Measurements from ENCODE around the gene RNF152.

The RNF152 gene

GRCh38 chr18:61929881-61930640 lies 37.3 kb upstream of the RNF152 start:
- TF ChIP-seq ARNTL (CRISPR knock-in tag; IDR thresholded peaks at IDR 0.05; ENCODE audit: borderline replicate concordance, low read depth) (no peak), ISL1 (CRISPR knock-in tag; IDR thresholded peaks at IDR 0.05) (no peak), POU6F1 (CRISPR knock-in tag; IDR thresholded peaks at IDR 0.05; ENCODE audit: borderline replicate concordance, low read depth) (no peak), TCF4 (CRISPR knock-in tag; IDR thresholded peaks at IDR 0.05; ENCODE audit: borderline replicate concordance) (no peak), TSHZ2 (CRISPR knock-in tag; IDR thresholded peaks at IDR 0.05) (no peak)
- TF ChIP-seq, protein P1, sequence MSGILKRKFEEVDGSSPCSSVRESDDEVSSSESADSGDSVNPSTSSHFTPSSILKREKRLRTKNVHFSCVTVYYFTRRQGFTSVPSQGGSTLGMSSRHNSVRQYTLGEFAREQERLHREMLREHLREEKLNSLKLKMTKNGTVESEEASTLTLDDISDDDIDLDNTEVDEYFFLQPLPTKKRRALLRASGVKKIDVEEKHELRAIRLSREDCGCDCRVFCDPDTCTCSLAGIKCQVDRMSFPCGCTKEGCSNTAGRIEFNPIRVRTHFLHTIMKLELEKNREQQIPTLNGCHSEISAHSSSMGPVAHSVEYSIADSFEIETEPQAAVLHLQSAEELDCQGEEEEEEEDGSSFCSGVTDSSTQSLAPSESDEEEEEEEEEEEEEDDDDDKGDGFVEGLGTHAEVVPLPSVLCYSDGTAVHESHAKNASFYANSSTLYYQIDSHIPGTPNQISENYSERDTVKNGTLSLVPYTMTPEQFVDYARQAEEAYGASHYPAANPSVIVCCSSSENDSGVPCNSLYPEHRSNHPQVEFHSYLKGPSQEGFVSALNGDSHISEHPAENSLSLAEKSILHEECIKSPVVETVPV (CRISPR knock-in tag; IDR thresholded peaks at IDR 0.05): no peak
- no peak for ATAC-seq

GRCh38 chr18:61926532-61926931 lies 33.7 kb upstream of the RNF152 start:
- no peak for ATAC-seq
- TF ChIP-seq CSDC2 (CRISPR knock-in tag; IDR thresholded peaks at IDR 0.05): no peak
- no peak for TF ChIP-seq ARNTL (CRISPR knock-in tag; IDR thresholded peaks at IDR 0.05; ENCODE audit: borderline replicate concordance, low read depth)
- no peak for TF ChIP-seq ESRRG (CRISPR knock-in tag; IDR thresholded peaks at IDR 0.05)
- TF ChIP-seq, protein P1 (CRISPR knock-in tag; IDR thresholded peaks at IDR 0.05): no peak
- no peak for TF ChIP-seq GLIS3 (CRISPR knock-in tag; IDR thresholded peaks at IDR 0.05)
- TF ChIP-seq ZNF70 (CRISPR knock-in tag; IDR thresholded peaks at IDR 0.05): no peak
- TF ChIP-seq OSR1 (CRISPR knock-in tag; IDR thresholded peaks at IDR 0.05): no peak
- TF ChIP-seq ISL1 (CRISPR knock-in tag; IDR thresholded peaks at IDR 0.05): no peak
- no peak for TF ChIP-seq ZFP30 (CRISPR knock-in tag; IDR thresholded peaks at IDR 0.05)
- no peak for TF ChIP-seq ZFP3 (CRISPR knock-in tag; IDR thresholded peaks at IDR 0.05)
- no peak for TF ChIP-seq RARB (CRISPR knock-in tag; IDR thresholded peaks at IDR 0.05)
- TF ChIP-seq POU6F1 (CRISPR knock-in tag; IDR thresholded peaks at IDR 0.05; ENCODE audit: borderline replicate concordance, low read depth): no peak
- TF ChIP-seq TCF4 (CRISPR knock-in tag; IDR thresholded peaks at IDR 0.05; ENCODE audit: borderline replicate concordance): no peak
- TF ChIP-seq SNAI2 (CRISPR knock-in tag; IDR thresholded peaks at IDR 0.05): no peak

DNA sequence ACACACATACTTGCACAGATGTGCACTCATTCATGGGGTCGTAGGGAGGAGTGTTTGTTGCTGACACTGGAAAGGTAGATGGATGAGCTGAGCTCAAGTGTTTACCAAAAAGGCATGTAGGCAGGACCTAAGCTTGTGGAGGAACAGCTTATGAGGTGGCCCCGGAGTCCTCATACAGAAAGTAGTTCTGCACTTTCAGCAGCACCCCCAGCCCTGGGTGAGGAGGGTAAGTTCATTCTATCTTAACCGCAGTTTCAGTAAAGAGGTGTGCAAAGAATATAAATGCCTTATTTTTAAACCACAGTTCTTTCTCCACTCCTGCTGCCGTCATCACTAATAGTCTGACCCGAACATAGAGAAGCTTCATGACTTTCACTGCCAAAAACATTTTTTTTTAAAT lies 31.7 kb upstream of the RNF152 start:
- no peak for ATAC-seq
- TF ChIP-seq ZFP3 (CRISPR knock-in tag; IDR thresholded peaks at IDR 0.05) (no peak), SNAI2 (CRISPR knock-in tag; IDR thresholded peaks at IDR 0.05) (no peak), TOX (CRISPR knock-in tag; IDR thresholded peaks at IDR 0.05; ENCODE audit: borderline replicate concordance) (no peak), ARNTL (CRISPR knock-in tag; IDR thresholded peaks at IDR 0.05; ENCODE audit: borderline replicate concordance, low read depth) (no peak), CREB5 (CRISPR knock-in tag; IDR thresholded peaks at IDR 0.05; ENCODE audit: low read depth) (no peak), ZNF70 (CRISPR knock-in tag; IDR thresholded peaks at IDR 0.05) (no peak), ZNF8 (CRISPR knock-in tag; IDR thresholded peaks at IDR 0.05) (no peak), CSDC2 (CRISPR knock-in tag; IDR thresholded peaks at IDR 0.05) (no peak), BACH2 (CRISPR knock-in tag; IDR thresholded peaks at IDR 0.05; ENCODE audit: borderline replicate concordance) (no peak), ZC3H10 (CRISPR knock-in tag; IDR thresholded peaks at IDR 0.05) (no peak), POU6F1 (CRISPR knock-in tag; IDR thresholded peaks at IDR 0.05; ENCODE audit: borderline replicate concordance, low read depth) (no peak), GLIS3 (CRISPR knock-in tag; IDR thresholded peaks at IDR 0.05) (no peak), ZNF565 (CRISPR knock-in tag; conservative IDR thresholded peaks at IDR 0.05; ENCODE audit: low read depth) (no peak)
